Prostate gland (tissue), 2 donors: Measurements from ENCODE around the gene RNF14.
"Not testable (repeated sequence)": the region's sequence is repeated elsewhere in the genome, so short reads cannot be mapped to it uniquely, and the experiment has no call there.

ENCODE experiments used
- POLR2AphosphoS5 ChIP-seq: sonication (generic); formaldehyde crosslinking; IDR thresholded peaks from one replicate; pipeline ENCODE4 v1.6.1; 2017; ENCODE audit warnings: antibody characterized with exemption
- TF ChIP-seq, protein P1 (sequence below), 4 experiments: fragments of 200-600 bp in 2 of 4; fragments of 450-650 bp in 2 of 4; sonication (generic) in 2 of 4; IDR thresholded peaks; 1 replicate in 3 of 4; 2 replicates in 1 of 4; pipeline ENCODE4 v1.5.1; 2016 to 2019; ENCODE audit warnings: antibody characterized with exemption in 4 of 4, mild to moderate bottlenecking in 2 of 4, moderate library complexity in 2 of 4

DNA sequence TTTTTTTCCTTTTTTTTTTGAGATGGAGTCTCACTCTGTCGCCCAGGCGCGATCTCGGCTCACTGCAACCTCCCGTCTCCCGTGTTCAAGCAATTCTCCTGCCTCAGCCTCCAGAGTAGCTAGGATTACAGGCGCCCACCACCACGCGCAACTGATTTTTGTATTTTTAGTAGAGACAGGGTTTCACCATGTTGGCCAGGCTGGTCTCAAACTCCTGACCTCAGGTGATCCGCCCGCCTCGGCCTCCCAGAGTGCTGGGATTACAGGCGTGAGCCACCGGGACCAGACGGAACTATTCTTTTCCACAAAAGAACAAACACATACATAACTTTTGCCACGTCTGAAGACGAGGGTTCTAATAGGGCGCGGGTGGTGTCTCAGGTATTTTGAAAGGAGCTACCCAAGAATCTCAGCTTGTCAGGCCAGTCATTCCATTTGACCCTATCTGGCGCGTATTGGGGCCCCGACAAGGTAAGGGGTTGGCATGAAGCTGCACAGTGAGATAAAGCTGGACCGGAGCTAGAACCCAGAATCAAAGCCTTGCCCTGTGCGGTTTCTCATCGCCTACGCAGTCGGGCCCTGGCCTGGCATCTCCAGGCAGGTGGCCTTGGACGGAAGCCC lies 46.0 kb upstream of the RNF14 start:
- TF ChIP-seq, protein P1, sequence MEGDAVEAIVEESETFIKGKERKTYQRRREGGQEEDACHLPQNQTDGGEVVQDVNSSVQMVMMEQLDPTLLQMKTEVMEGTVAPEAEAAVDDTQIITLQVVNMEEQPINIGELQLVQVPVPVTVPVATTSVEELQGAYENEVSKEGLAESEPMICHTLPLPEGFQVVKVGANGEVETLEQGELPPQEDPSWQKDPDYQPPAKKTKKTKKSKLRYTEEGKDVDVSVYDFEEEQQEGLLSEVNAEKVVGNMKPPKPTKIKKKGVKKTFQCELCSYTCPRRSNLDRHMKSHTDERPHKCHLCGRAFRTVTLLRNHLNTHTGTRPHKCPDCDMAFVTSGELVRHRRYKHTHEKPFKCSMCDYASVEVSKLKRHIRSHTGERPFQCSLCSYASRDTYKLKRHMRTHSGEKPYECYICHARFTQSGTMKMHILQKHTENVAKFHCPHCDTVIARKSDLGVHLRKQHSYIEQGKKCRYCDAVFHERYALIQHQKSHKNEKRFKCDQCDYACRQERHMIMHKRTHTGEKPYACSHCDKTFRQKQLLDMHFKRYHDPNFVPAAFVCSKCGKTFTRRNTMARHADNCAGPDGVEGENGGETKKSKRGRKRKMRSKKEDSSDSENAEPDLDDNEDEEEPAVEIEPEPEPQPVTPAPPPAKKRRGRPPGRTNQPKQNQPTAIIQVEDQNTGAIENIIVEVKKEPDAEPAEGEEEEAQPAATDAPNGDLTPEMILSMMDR (IDR thresholded peaks at IDR 0.05), result not testable (repeated sequence)
- TF ChIP-seq POLR2AphosphoS5, result not testable (repeated sequence)
